Astrocyte of the cerebellum (primary cell): Measurements from ENCODE around the gene ANO5.

Experiments
- DNase-seq: peaks from one replicate; pipeline ENCODE4 v3.0.0-alpha.2; 2011; ENCODE audit warnings: low read depth
- H3K4me3 ChIP-seq: 2 replicates; pipeline ENCODE4 v1.5.1; 2011; ENCODE audit warnings: mild to moderate bottlenecking, low read depth, low read length, moderate library complexity
- in situ Hi-C: cut with HindIII; loops from 2 replicates; pipeline ENCODE4 v1.10.0; 2017; ENCODE audit warnings: low sequenced_read_pairs
- TF ChIP-seq, protein P1 (sequence below): IDR thresholded peaks from 2 replicates; pipeline ENCODE4 v1.5.1; 2012; ENCODE audit warnings: low read length, low read depth, moderate library complexity, mild to moderate bottlenecking; ENCODE audit errors: missing control alignments

ANO5 gene

DNA sequence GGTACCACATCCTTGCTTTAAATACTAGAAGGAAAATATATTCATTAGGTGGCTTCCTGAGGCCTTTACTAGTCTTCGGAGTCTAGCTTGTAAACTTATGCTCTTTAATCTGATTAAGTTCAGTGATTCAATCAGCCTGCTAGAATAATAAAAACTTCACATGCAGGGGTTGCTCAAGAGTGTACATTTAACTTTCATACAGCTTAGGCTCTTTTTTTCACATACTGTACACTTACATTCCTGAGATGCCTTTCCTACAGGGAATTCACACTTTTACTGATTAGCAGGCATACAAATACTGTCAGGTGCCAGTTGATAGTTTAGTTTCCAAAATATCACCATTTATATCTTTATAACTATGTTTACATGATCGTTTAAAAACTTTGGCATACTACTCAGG is 3.2 kb upstream of the ANO5 start:
- H3K4me3 ChIP-seq = no peak overlapping the region
- TF ChIP-seq, protein P1, sequence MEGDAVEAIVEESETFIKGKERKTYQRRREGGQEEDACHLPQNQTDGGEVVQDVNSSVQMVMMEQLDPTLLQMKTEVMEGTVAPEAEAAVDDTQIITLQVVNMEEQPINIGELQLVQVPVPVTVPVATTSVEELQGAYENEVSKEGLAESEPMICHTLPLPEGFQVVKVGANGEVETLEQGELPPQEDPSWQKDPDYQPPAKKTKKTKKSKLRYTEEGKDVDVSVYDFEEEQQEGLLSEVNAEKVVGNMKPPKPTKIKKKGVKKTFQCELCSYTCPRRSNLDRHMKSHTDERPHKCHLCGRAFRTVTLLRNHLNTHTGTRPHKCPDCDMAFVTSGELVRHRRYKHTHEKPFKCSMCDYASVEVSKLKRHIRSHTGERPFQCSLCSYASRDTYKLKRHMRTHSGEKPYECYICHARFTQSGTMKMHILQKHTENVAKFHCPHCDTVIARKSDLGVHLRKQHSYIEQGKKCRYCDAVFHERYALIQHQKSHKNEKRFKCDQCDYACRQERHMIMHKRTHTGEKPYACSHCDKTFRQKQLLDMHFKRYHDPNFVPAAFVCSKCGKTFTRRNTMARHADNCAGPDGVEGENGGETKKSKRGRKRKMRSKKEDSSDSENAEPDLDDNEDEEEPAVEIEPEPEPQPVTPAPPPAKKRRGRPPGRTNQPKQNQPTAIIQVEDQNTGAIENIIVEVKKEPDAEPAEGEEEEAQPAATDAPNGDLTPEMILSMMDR = no peak
- in situ Hi-C loops = no loop called here
- no peak for DNase-seq

DNA sequence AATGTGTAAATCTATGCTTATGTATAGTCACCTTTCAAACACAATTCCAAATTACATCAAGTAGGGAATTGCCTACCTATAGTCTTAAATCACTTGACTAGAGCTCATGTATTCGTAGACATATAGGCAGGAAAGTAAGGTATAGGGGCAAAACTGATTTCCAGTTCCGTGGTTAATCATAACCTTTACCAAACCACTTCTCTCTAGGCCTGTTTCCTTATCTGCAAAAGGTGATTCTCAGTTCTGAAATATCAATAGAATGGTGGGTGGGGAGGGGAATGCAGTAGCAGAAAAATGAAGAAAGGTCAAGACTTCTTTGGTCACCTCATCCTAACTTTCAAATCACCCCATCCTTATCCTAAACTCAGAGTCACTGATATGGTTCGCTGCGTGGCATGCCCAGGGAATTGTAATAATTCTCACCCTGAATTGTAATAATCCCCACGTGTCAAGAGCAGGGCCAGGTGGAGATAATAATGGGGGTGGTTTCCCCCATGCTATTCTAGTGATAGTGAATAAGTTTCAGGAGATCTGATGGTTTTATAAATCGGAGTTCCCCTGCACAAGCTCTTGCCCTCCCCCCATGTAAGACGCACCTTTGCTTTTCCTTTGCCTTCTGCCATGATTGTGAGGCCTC is 1.9 kb upstream of the ANO5 start:
- in situ Hi-C loops = no loop called here
- no peak overlapping the region for H3K4me3 ChIP-seq
- DNase-seq = no peak
- TF ChIP-seq, protein P1 = no peak

DNA sequence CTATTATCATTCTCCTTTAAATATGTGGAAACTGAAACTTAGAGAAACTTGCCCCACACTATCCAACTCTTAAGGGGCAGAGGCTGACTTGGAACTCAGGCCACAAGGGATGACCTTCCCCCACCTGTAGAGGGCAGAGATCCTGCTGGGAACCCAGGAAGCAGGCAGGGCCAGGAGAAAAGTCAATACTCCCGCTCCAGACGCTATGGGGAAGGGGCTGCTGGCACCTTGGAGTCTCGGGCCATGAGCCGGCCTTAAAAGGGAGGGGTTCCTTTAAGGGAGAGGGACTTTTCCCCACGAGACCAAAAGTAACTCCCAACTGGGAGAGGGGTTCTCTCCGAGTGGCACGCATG is 620 bp upstream of the ANO5 start:
- TF ChIP-seq, protein P1 = no peak
- H3K4me3 ChIP-seq = peak overlapping the region; percentile 51
- in situ Hi-C loops = no loop called here
- DNase-seq = no peak

DNA sequence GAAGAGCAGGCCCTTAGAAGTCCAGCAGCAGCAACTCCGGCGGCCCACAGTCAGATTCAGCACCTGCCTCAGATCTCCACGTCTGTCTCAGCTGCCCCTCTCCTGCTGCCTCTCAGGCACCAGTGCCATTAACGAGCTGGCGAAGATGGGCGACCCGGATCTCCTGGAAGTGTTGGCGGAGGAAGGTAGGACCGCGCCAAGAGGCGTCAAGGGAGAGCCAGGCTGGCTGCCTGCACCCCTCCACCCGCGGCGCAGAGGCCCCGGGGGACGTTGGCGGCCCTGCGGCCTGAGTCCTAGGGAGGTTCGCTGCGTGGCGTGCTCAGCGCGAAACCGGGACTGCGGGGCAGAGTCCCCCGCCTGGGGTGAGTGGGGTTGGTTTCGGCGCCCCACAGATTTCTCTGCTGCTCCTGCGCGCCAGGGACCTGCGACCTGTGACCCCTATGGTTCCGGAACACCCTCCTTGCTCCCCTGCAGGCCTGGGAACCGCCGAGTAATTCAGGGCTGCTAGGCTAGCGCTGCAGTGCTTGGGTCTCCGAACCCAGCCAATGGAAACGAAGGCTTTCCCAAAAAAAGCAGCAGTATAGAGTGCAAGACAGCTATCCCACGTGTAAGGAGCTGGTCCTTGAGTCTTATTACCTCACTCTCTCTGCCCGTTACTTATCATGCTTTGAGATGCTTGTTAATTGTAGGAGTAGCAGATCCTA is 615 bp downstream of the ANO5 start:
- H3K4me3 ChIP-seq = peak overlapping the region; percentile 51
- DNase-seq = no peak
- in situ Hi-C loops = no loop called here
- TF ChIP-seq, protein P1 = no peak

DNA sequence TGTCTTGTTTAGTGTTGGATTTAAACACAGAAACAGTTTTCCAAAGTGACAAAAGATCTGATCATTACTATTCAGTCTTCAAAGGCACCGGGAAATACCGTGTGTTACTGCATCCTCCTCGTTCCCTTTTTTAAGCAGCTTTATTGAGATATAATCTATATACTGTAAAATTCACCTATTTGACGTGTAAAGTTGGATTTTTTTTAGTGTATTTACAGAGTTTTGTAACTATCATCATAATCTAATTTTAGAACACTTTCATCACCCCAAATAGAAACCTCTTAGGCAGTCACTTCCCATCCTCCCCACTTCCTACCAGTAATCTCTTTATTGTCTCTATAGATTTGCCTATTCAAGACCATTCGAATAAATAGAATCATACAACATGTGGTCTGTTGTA is 1.4 kb downstream of the ANO5 start:
- TF ChIP-seq, protein P1 = no peak
- in situ Hi-C loops = no loop called here
- no peak for DNase-seq
- no peak overlapping the region for H3K4me3 ChIP-seq

DNA sequence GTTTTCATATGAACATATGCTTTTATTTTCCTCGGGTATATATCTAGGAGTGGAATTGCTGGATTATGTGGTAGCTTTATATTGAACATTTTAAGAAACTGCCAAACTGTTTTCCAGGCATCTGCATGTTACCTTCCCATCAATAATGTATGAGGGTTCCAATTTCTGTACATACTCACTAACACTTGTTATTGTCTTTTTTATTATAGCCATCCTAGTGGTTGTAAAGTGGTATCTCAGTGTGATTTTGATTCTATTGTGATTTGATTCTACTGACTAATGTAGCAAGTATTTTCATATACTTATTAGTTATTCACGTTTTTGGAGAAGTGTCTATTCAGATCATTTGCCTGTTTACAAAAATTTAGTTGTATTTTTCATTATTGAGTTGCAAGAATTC is 2.0 kb downstream of the ANO5 start:
- TF ChIP-seq, protein P1 = no peak
- in situ Hi-C loops = no loop called here
- H3K4me3 ChIP-seq = no peak overlapping the region
- DNase-seq = no peak
